NB4 (cell line): ENCODE measurements around the gene GORASP1.

Experiments used
- MYC ChIP-seq: IDR thresholded peaks from 2 replicates; pipeline ENCODE4 v1.6.1; 2011; ENCODE audit warnings: low read depth, low read length
- POLR2A ChIP-seq: IDR thresholded peaks from 2 replicates; pipeline ENCODE4 v1.6.1; 2011; ENCODE audit warnings: mild to moderate bottlenecking; ENCODE audit not compliant: insufficient read length; ENCODE audit errors: extremely low read depth
- TF ChIP-seq, protein P1 (sequence below): IDR thresholded peaks from one replicate; pipeline ENCODE4 v1.5.1; 2012; ENCODE audit warnings: low read depth, low read length
- TF ChIP-seq, protein P2 (sequence below): IDR thresholded peaks from 2 replicates; pipeline ENCODE4 v1.6.1; 2011; ENCODE audit warnings: low read depth, low read length

DNA sequence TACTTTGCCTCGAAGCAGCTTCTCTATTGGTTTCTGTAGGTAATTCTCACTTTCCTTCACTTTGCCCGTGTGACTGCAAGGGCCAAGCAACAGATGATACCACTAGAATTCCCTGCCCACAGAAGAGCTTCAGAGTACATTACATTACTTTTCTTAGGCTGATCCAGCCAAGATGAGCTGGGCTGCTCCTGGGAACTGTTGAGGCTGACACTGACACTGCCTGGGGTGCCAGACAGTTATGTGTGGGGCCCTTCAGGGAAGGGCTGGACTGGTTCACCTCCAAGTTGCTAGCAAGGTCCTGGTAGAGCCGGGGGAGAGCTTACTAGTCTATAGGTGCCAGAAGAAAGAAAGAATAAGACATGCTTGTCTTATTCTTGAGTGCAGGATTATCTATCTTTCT is 19.0 kb downstream of the GORASP1 start:
- TF ChIP-seq POLR2A (no peak), MYC (no peak)
- TF ChIP-seq, protein P1, sequence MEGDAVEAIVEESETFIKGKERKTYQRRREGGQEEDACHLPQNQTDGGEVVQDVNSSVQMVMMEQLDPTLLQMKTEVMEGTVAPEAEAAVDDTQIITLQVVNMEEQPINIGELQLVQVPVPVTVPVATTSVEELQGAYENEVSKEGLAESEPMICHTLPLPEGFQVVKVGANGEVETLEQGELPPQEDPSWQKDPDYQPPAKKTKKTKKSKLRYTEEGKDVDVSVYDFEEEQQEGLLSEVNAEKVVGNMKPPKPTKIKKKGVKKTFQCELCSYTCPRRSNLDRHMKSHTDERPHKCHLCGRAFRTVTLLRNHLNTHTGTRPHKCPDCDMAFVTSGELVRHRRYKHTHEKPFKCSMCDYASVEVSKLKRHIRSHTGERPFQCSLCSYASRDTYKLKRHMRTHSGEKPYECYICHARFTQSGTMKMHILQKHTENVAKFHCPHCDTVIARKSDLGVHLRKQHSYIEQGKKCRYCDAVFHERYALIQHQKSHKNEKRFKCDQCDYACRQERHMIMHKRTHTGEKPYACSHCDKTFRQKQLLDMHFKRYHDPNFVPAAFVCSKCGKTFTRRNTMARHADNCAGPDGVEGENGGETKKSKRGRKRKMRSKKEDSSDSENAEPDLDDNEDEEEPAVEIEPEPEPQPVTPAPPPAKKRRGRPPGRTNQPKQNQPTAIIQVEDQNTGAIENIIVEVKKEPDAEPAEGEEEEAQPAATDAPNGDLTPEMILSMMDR: no peak
- TF ChIP-seq, protein P2, sequence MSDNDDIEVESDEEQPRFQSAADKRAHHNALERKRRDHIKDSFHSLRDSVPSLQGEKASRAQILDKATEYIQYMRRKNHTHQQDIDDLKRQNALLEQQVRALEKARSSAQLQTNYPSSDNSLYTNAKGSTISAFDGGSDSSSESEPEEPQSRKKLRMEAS: no peak
